Measurements from ENCODE around the gene SMS.

SMS gene

GRCh38 chrX:21978346-21978745, 37.8 kb downstream of the SMS start:
- DNase-seq (ENCODE audit: low read depth in 2 of 2) = no peak

GRCh38 chrX:21982311-21982710, 41.8 kb downstream of the SMS start:
- DNase-seq (ENCODE audit: low read depth in 2 of 2) = no peak

DNA sequence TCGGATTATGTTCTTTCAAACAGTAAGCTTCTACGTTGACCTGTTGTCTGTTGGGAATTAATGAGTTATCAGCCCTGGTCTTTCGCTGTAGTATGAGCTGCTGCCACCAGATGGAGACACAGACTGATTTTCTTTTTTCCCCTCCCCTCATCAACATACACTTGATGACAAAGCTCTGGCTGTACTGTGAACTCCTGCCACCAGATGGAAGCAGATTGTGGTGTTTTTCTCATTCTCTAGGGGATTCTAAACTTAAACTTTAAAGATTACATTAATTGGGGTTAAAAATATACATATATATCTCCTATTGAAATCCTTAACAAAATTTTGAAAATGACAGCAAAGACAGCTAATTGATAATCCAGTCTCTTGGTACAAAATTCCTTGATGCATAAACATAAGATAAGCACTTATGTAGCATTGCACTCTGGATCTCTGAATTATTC, 44.8 kb downstream of the SMS start:
- DNase-seq (ENCODE audit: low read depth in 2 of 2) = peak in 1 of 2 donors; percentile 62

- DNase-seq (ENCODE audit: low read depth in 2 of 2) = no peak
These were observed 46.1 kb downstream of the SMS start for GRCh38 chrX:21986596-21986995.

- DNase-seq (ENCODE audit: low read depth in 2 of 2) = peak in 1 of 2 donors; percentile 5
These were observed 48.9 kb downstream of the SMS start for GRCh38 chrX:21989384-21989783.

GRCh38 chrX:21990832-21991231, 50.3 kb downstream of the SMS start:
- no peak for DNase-seq (ENCODE audit: low read depth in 2 of 2)

DNA sequence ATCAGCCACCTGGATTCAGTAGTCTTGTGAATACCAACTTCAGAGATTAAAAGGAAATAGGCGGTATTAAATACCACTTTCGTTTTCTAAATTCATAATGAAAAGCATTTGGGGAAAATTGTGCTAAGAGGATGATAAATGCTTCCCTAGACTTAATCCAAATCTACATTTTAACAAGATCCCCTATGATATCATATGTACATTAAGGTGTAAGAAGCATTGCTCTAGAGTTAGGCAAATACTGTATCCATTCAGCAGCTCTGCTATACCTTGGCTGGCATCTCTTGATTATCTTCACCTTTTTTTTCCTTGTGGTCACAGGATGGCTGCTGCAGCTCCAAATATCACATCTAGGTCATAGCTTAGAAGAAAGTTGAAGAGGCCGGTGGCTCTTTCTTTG, 51.0 kb downstream of the SMS start:
- DNase-seq (ENCODE audit: low read depth in 2 of 2) = no peak

DNA sequence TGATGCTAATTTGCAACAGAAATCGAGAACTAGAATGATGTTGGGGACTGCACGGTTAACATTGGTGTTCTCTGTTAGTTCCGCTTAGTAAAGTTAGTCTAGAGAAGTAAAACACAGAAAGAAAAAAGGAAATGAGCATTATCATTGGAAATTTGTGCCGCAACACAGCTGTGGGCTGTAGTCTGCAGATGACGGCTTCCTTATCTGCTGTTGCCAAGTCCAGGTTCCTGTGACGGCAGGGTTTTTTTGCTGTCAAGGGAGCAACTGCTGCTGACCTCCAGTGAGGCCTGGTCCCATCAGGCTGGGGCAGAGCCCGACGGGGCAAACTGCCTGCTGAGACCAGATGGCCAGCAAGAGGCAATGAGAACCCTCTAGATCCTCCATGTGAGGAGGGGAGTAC, 52.8 kb downstream of the SMS start:
- DNase-seq (ENCODE audit: low read depth in 2 of 2) = no peak

- no peak for DNase-seq (ENCODE audit: low read depth in 2 of 2)
These were observed 56.5 kb downstream of the SMS start for GRCh38 chrX:21996872-21997455.

- DNase-seq (ENCODE audit: low read depth in 2 of 2) = no peak
These were observed 57.5 kb downstream of the SMS start for GRCh38 chrX:21998037-21998436.

DNA sequence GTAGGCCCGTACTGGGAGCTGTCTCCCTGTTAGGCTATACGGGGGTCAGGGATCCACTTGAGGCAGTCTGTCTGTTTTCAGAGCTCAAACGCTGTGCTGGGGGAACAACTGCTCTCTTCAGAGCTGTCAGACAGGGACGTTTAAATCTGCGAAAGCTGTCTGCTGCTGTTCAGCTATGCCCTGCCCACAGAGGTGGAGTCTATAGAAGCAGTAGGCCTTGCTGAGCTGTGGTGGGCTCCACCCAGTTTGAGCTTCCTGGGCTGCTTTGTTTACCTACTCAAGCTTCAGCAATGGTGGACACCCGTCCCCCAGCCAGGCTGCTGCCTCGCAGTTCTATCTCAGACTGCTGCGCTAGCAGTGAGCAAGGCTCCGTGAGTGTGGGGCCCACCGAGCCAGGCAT, 64.4 kb downstream of the SMS start:
- DNase-seq (ENCODE audit: low read depth in 2 of 2) = no peak

DNA sequence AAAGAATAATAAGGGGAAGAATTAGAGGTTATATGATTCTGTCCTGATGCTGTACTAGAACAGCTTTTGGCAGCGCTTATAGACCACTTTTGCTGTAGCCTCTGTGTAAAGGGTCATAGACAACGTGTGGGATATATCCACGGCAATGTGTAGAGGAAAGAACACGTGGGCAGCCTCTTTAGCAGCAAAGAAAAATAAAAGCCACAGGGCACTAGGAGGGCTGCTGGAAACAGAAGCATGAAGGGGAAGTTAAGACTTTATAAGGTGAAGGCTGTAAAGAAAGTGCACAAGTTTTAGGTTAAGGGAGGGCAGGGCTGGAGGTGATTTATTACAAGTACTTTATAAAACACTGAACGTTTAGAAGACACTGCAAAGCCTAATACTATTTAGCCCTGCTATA, 71.5 kb downstream of the SMS start:
- no peak for DNase-seq (ENCODE audit: low read depth in 2 of 2)

GRCh38 chrX:22012931-22013330, 72.4 kb downstream of the SMS start:
- no peak for DNase-seq (ENCODE audit: low read depth in 2 of 2)

- no peak for DNase-seq (ENCODE audit: low read depth in 2 of 2)
These were observed 74.7 kb downstream of the SMS start for GRCh38 chrX:22015139-22015750.

GRCh38 chrX:22021751-22022324, 81.3 kb downstream of the SMS start:
- no peak for DNase-seq (ENCODE audit: low read depth in 2 of 2)

DNA sequence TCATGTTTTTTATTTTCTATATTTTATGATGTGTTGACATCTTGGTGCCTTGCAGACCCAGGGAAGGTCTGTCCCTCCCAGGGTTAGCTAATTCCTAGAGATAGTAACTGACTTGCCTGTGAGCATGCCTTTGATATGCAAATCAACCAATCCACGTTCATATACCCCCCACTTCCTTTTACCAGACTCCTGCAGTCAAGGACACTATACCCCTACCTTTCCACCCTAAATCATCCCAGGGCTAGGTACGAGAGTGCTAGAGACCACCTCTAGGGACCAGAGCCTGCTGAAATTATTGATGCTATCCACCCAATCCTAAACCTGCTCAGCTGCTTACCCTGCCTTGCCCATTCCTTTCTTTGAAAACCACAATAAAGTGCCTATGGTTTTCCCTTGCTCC, 84.1 kb downstream of the SMS start:
- no peak for DNase-seq (ENCODE audit: low read depth in 2 of 2)

DNA sequence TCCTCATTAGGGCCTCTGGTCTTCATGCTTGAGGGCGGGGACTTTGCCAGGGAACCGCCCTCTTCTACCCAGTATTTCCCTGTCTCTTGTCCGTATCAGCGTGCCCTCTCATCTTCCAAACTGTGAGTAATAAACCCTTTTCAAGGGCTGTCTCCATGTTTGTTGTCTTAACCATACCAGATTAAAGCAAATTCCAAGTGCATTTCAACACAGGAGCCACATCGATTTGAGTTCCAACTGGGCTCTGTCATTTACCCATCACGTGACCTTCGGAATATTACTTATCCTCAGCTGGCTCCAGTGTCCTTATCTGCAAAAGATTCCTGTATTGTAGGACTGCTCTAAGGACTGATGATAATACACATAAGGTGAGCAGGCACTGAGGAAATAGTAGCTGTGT, 85.2 kb downstream of the SMS start:
- DNase-seq (ENCODE audit: low read depth in 2 of 2) = no peak

DNA sequence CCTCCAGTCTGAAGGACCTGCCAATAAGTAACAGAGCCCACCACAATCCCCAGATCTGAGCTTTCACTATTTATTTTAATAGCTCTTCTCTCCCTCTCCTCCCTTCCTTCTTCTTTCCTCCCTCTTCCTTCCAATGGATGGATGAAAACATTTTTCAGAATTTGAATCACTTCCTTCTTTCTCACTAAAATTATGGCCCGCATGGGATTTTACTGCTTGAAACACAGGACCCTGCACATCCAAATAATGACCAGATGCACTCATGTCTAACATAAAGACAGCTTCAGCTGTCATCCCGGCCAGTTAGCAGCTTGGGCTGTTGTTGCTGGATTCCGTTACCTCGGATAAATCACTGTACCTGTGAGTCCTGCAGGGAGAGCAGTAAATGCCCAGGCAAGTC, 86.2 kb downstream of the SMS start:
- DNase-seq (ENCODE audit: low read depth in 2 of 2) = no peak

DNA sequence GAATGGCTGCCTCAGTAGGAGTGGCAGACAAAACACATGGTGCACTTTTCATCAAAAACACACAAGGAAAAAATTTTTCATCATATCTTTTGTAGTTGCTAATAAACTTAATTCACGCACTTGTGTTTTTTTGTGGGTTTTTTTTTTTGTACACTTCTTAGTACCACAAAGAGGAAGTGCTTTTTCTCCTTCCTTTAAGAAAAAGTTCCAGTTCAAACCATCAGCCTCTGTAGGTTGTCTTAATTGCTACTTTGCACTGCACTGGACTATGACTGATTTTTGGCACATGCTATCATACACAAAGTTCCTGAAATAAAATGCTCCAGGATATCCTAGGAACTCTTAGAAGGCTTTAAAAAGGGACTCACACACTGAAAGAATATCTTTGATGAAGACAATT, 91.6 kb downstream of the SMS start, which contains the start of gene PHEX:
Gene PHEX (plus strand): TSS at position 242 of the 400 bp plus-strand sequence. CDS start 681 bp downstream, outside the sequence.
- DNase-seq (ENCODE audit: low read depth in 2 of 2) = no peak

DNA sequence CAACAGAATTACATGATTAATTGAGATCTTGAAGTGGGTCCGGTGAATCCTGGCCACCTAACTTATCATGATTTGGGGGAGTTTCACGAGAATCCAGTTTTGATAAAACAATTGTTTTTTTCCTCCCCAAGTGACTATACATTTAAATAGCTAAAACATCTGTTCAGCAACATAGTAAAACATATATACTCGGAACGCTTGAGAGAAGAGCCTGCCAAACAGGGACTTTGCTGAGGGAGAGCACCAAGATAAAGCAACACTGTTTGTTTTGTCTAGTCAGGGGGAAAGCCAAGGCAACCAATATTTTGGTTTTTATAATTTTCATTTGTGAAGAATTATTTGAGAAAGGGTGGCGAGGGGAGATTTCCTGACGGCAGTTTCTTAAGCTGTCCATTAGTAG, 92.0 kb downstream of the SMS start:
- no peak for DNase-seq (ENCODE audit: low read depth in 2 of 2)

DNA sequence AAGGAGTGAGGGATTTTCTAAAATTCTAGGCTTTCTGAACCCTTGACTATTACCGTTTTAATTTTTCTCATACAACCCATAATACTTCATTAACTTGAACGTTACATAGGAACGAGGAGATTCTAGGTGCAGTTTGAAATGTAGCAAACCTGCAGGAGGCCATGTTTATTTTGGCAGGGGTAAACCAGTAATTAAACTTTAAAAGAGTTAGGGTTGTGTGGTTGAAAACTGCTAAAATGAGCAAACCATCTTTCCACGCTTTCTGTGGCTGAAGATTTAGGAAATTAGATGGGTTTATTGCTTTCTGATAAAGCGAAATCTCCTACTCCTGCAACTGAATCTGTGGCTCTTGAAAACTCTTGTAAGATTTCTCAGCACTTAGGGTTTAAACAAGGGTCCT, 93.3 kb downstream of the SMS start:
- DNase-seq (ENCODE audit: low read depth in 2 of 2) = no peak

DNA sequence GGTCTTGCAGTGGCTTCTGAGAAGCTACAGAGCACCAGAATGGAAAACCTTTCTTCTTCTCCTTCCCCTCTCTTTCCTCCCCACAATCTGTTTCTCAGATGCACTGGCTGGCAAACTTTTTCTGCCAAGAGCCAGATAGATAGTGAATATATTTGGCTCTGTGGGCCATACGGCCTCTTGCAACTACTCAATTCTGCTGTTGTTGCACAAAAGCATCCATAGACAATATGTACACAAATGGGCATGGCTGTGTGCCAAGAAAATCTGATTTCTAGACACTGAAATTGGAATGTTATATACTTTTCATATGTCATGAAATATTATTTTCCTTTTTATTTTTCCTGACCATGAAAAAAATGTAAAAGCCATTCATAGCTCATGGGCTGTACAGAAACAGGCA, 94.7 kb downstream of the SMS start:
- DNase-seq (ENCODE audit: low read depth in 2 of 2) = no peak

- DNase-seq (ENCODE audit: low read depth in 2 of 2) = no peak
These were observed 96.7 kb downstream of the SMS start for GRCh38 chrX:22037225-22037624.

Data from stimulated activated CD4-positive, alpha-beta T cell treated with anti-CD3 and anti-CD28 coated beads, Interleukin-15, amount 100 ng/mL, for 48 hours (primary cell).